ENCODE data around the gene PSEN1. TPM values are rescaled to one million over a fixed set of nuclear protein-coding genes. Genes with fewer than 3 reads are reported as not detected.
"Not testable (repeated sequence)": the region's sequence is repeated elsewhere in the genome, so short reads cannot be mapped to it uniquely, and the experiment has no call there.

PSEN1 gene
- total and polyA plus RNA-seq, 2 experiments from 2014 or later, result 36.3 to 49.7 TPM

- Histone ChIP-seq H3K27ac (no peak overlapping the region), H3K4me1 (ENCODE audit: low read depth) (no peaks in the 10 kb centered on the region), H3K9me3 (ENCODE audit: low read depth) (no peaks in the 10 kb centered on the region), H3K27me3 (no peaks in the 10 kb centered on the region), H3K4me3 (no peak overlapping the region), H3K36me3 (peaks cover 24% of the 10 kb centered on the region)
- TF ChIP-seq CTCF (IDR thresholded peaks at IDR 0.05; ENCODE audit: low read depth, low read length), result no peak
- no peak for DNase-seq (ENCODE audit: low read depth in 1 of 2, low spot score in 1 of 2)
Measured at GRCh38 chr14:73189651-73190050, 53.3 kb downstream of the PSEN1 start.

- Histone ChIP-seq H3K4me1 (ENCODE audit: low read depth) (no peaks in the 10 kb centered on the region), H3K36me3 (peaks cover 28% of the 10 kb centered on the region), H3K9me3 (ENCODE audit: low read depth) (no peaks in the 10 kb centered on the region), H3K4me3 (no peak overlapping the region), H3K27ac (no peak overlapping the region), H3K27me3 (no peaks in the 10 kb centered on the region)
- no peak for TF ChIP-seq CTCF (IDR thresholded peaks at IDR 0.05; ENCODE audit: low read depth, low read length)
- DNase-seq (ENCODE audit: low read depth in 1 of 2, low spot score in 1 of 2), result no peak
Measured at GRCh38 chr14:73191441-73191840, 55.1 kb downstream of the PSEN1 start.

DNA sequence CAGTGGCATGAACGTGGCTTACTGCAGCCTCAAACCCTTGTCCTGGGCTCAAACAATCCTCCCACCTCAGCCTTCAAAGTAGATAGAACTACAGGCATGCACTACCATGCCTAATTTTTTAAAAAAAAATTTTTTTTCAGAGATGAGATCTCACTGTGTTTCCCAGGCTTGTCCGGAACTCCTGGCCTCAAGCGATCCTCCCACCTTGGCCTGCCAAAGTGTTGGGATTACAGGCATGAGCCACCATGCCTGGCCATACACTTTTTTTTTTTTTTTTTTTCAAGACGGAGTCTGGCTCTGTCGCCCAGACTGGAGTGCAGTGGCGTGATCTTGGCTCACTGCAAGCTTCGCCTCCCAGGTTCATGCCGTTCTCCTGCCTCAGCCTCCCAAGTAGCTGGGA lies 58.0 kb downstream of the PSEN1 start:
- not testable (repeated sequence) for H3K9me3 ChIP-seq (ENCODE audit: low read depth); H3K27me3 ChIP-seq; H3K4me3 ChIP-seq; DNase-seq (ENCODE audit: low read depth in 1 of 2, low spot score in 1 of 2); H3K27ac ChIP-seq; H3K4me1 ChIP-seq (ENCODE audit: low read depth)
- peaks cover 25% of the 10 kb centered on the region for H3K36me3 ChIP-seq

GRCh38 chr14:73198253-73198652 lies 61.9 kb downstream of the PSEN1 start:
- Histone ChIP-seq H3K9me3 (ENCODE audit: low read depth) (no peaks in the 10 kb centered on the region), H3K4me3 (no peak overlapping the region), H3K4me1 (ENCODE audit: low read depth) (peaks cover 4% of the 10 kb centered on the region), H3K27me3 (no peaks in the 10 kb centered on the region), H3K36me3 (peaks cover 36% of the 10 kb centered on the region), H3K27ac (no peak overlapping the region)
- no peak for DNase-seq (ENCODE audit: low read depth in 1 of 2, low spot score in 1 of 2)
- TF ChIP-seq CTCF (IDR thresholded peaks at IDR 0.05; ENCODE audit: low read depth, low read length), result no peak

GRCh38 chr14:73203527-73203926 lies 67.2 kb downstream of the PSEN1 start:
- Histone ChIP-seq H3K27me3 (no peaks in the 10 kb centered on the region), H3K4me1 (ENCODE audit: low read depth) (no peaks in the 10 kb centered on the region), H3K4me3 (no peak overlapping the region), H3K36me3 (peaks cover 45% of the 10 kb centered on the region), H3K27ac (no peak overlapping the region), H3K9me3 (ENCODE audit: low read depth) (no peaks in the 10 kb centered on the region)
- DNase-seq (ENCODE audit: low read depth in 1 of 2, low spot score in 1 of 2), result no peak
- no peak for TF ChIP-seq CTCF (IDR thresholded peaks at IDR 0.05; ENCODE audit: low read depth, low read length)

DNA sequence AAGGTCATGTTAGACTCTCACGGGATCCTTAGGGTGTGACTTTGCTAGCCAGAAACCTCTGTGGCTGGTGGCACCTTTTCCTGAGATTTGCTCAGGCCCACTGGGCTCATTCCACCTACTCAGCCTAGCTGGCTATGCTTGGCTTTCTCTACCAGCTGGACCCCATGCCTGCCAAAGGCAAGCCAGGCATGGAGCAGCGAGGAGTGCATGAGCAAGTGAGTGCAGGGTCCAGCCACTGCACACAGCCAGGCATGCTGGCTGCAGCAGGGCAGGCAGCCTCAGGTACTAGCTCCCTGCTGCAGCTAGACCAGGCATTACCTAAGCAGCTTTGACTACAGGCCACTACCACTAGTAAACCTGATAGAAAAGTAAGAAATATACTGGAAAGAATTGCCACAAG lies 71.3 kb downstream of the PSEN1 start:
- H3K9me3 ChIP-seq (ENCODE audit: low read depth), result no peaks in the 10 kb centered on the region
- no peak for DNase-seq (ENCODE audit: low read depth in 1 of 2, low spot score in 1 of 2)
- no peaks in the 10 kb centered on the region for H3K27me3 ChIP-seq
- TF ChIP-seq CTCF (IDR thresholded peaks at IDR 0.05; ENCODE audit: low read depth, low read length), result no peak
- H3K4me1 ChIP-seq (ENCODE audit: low read depth), result no peaks in the 10 kb centered on the region
- H3K36me3 ChIP-seq, result peaks cover 47% of the 10 kb centered on the region
- no peak overlapping the region for H3K4me3 ChIP-seq
- no peak overlapping the region for H3K27ac ChIP-seq
